Colon (tissue), 2 donors: ENCODE measurements around the gene NECAB2.

Experiments
- FAIRE-seq: peaks from 2 replicates; lab custom pipeline; 2012; peaks lifted over from hg19 to GRCh38; lab: Jason Lieb, UNC
- donor health status: control.
- donor health status: control.

NECAB2 gene

GRCh38 chr16:83992624-83993023 is 24.6 kb downstream of the NECAB2 start:
- no peak for FAIRE-seq

- FAIRE-seq = no peak
Measured at GRCh38 chr16:83994087-83994486, 26.0 kb downstream of the NECAB2 start.

GRCh38 chr16:83994703-83995102 is 26.7 kb downstream of the NECAB2 start:
- no peak for FAIRE-seq

- FAIRE-seq = no peak
Measured at GRCh38 chr16:83995754-83996153, 27.7 kb downstream of the NECAB2 start.

- FAIRE-seq = no peak
Measured at GRCh38 chr16:83996481-83997252, 28.6 kb downstream of the NECAB2 start.

GRCh38 chr16:83998091-83998490 is 30.0 kb downstream of the NECAB2 start:
- no peak for FAIRE-seq

- no peak for FAIRE-seq
Measured at GRCh38 chr16:84000989-84001642, 33.1 kb downstream of the NECAB2 start.

- FAIRE-seq = no peak
Measured at GRCh38 chr16:84001726-84002125, 33.7 kb downstream of the NECAB2 start.

GRCh38 chr16:84003038-84003437 is 35.0 kb downstream of the NECAB2 start:
- FAIRE-seq = no peak

GRCh38 chr16:84004442-84004841 is 36.4 kb downstream of the NECAB2 start:
- FAIRE-seq = no peak

- FAIRE-seq = no peak
Measured at GRCh38 chr16:84005391-84005790, 37.3 kb downstream of the NECAB2 start.

GRCh38 chr16:84007520-84007919 is 39.5 kb downstream of the NECAB2 start:
- FAIRE-seq = no peak

- no peak for FAIRE-seq
Measured at GRCh38 chr16:84007965-84008364, 39.9 kb downstream of the NECAB2 start.

- no peak for FAIRE-seq
Measured at GRCh38 chr16:84009282-84009681, 41.2 kb downstream of the NECAB2 start.

GRCh38 chr16:84013787-84014569 is 45.9 kb downstream of the NECAB2 start:
- no peak for FAIRE-seq

GRCh38 chr16:84014570-84015327 is 46.7 kb downstream of the NECAB2 start:
- FAIRE-seq = no peak

- no peak for FAIRE-seq
Measured at GRCh38 chr16:84015399-84015798, 47.4 kb downstream of the NECAB2 start.

- no peak for FAIRE-seq
Measured at GRCh38 chr16:84016477-84016876, 48.4 kb downstream of the NECAB2 start.

- no peak for FAIRE-seq
Measured at GRCh38 chr16:84018710-84019109, 50.7 kb downstream of the NECAB2 start.

- FAIRE-seq = no peak
Measured at GRCh38 chr16:84020353-84020752, 52.3 kb downstream of the NECAB2 start.

GRCh38 chr16:84021488-84021887 is 53.4 kb downstream of the NECAB2 start:
- FAIRE-seq = no peak

GRCh38 chr16:84022644-84023043 is 54.6 kb downstream of the NECAB2 start:
- FAIRE-seq = no peak
